ENCODE measurements around the gene SNHG17. TPM values are rescaled to one million over a fixed set of nuclear protein-coding genes. Genes with fewer than 3 reads are reported as not detected.

The SNHG17 gene
- total and polyA plus RNA-seq, 9 of the 15 experiments (the other 6 are each of a cell fraction or from before 2014, with no cell fraction given): 29.8 to 106 (median 57.7) TPM

DNA sequence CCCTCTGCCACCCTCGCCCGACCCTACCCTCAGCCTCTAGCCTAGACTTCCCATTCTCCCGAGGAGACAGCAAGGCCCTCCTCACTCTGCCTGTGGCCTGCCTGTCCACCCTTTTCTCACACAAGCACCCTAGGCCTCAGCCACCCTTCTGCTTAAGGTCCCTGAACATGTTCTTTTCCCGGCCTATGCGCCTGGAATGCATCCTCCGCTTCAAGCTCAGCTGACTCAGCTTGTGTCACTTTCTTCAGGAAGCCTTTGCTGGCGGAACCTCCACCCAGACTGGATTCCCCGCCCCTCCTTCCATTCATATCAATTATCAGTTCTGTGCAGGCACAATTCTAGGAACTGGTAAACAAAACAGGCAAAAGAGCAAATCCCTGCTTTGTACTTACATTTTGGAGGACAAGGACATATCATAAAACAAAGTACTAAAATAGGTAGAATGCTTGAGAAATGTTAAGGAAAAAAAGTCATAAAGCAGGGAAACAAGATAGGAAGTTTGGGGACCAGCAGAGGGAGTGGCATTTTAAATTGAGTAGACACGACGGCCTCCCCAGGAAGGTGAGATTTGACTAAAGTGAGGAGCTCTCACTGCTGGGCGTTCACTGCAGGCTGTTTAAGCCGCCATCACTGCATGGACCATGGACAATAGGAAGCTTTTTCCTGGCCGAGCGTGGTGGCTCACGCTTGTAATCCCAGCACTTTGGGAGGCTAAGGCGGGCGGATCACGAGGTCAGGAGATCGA lies 17.9 kb upstream of the SNHG17 start (continued):
- no peak for TF ChIP-seq GATAD2B (IDR thresholded peaks at IDR 0.05; ENCODE audit: borderline replicate concordance)
- TF ChIP-seq, protein P1, sequence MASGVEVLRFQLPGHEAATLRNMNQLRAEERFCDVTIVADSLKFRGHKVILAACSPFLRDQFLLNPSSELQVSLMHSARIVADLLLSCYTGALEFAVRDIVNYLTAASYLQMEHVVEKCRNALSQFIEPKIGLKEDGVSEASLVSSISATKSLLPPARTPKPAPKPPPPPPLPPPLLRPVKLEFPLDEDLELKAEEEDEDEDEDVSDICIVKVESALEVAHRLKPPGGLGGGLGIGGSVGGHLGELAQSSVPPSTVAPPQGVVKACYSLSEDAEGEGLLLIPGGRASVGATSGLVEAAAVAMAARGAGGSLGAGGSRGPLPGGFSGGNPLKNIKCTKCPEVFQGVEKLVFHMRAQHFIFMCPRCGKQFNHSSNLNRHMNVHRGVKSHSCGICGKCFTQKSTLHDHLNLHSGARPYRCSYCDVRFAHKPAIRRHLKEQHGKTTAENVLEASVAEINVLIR (CRISPR knock-in tag; IDR thresholded peaks at IDR 0.05): no peak
- no peak for TF ChIP-seq ZNF449 (CRISPR knock-in tag; IDR thresholded peaks at IDR 0.05)
- no peak for TF ChIP-seq POLR2AphosphoS2 (IDR thresholded peaks at IDR 0.05; ENCODE audit: low read length)
- no peak for TF ChIP-seq KDM4B (IDR thresholded peaks at IDR 0.05; ENCODE audit: borderline replicate concordance in 2 of 2, low read depth in 1 of 2)
- no peak for TF ChIP-seq EWSR1 (IDR thresholded peaks at IDR 0.05; ENCODE audit: borderline replicate concordance, low read depth, partially characterized antibody)
- TF ChIP-seq ZC3H8 (IDR thresholded peaks at IDR 0.05): no peak
- TF ChIP-seq, protein P2, sequence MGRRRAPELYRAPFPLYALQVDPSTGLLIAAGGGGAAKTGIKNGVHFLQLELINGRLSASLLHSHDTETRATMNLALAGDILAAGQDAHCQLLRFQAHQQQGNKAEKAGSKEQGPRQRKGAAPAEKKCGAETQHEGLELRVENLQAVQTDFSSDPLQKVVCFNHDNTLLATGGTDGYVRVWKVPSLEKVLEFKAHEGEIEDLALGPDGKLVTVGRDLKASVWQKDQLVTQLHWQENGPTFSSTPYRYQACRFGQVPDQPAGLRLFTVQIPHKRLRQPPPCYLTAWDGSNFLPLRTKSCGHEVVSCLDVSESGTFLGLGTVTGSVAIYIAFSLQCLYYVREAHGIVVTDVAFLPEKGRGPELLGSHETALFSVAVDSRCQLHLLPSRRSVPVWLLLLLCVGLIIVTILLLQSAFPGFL (CRISPR knock-in tag; IDR thresholded peaks at IDR 0.05): no peak
- TF ChIP-seq POLR3G (IDR thresholded peaks at IDR 0.05; ENCODE audit: extremely low read depth, insufficient read length, insufficient replicate concordance): no peak
- no peak for TF ChIP-seq CGGBP1 (CRISPR knock-in tag; IDR thresholded peaks at IDR 0.05)
- peak in 1 of 3 experiments; percentile 9; a peak in 1 of 6 replicates for TF ChIP-seq CTCF (IDR thresholded peaks at IDR 0.05 in 2 of 3, conservative IDR thresholded peaks at IDR 0.05 in 1 of 3; ENCODE audit: insufficient read depth in 2 of 3, low read depth in 1 of 3, low read length in 3 of 3)
- no peak for TF ChIP-seq ZBTB17 (CRISPR knock-in tag; IDR thresholded peaks at IDR 0.05)
- no peak for TF ChIP-seq RNF219 (CRISPR knock-in tag; IDR thresholded peaks at IDR 0.05)
- TF ChIP-seq, protein P3, sequence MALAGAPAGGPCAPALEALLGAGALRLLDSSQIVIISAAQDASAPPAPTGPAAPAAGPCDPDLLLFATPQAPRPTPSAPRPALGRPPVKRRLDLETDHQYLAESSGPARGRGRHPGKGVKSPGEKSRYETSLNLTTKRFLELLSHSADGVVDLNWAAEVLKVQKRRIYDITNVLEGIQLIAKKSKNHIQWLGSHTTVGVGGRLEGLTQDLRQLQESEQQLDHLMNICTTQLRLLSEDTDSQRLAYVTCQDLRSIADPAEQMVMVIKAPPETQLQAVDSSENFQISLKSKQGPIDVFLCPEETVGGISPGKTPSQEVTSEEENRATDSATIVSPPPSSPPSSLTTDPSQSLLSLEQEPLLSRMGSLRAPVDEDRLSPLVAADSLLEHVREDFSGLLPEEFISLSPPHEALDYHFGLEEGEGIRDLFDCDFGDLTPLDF (CRISPR knock-in tag; IDR thresholded peaks at IDR 0.05): no peak
- TF ChIP-seq ZNF384 (IDR thresholded peaks at IDR 0.05; ENCODE audit: low read depth, low read length): no peak
- no peak for TF ChIP-seq YBX1 (IDR thresholded peaks at IDR 0.05)
- peak; percentile 79; the same call in 1 of the 2 replicates for TF ChIP-seq LEF1 (IDR thresholded peaks at IDR 0.05)
- TF ChIP-seq BRD9 (IDR thresholded peaks at IDR 0.05; ENCODE audit: low read depth, partially characterized antibody): no peak

Data from K562 (cell line).